ENCODE data around the gene GSG1L.
"Not testable (repeated sequence)": the region's sequence is repeated elsewhere in the genome, so short reads cannot be mapped to it uniquely, and the experiment has no call there.

GSG1L gene

DNA sequence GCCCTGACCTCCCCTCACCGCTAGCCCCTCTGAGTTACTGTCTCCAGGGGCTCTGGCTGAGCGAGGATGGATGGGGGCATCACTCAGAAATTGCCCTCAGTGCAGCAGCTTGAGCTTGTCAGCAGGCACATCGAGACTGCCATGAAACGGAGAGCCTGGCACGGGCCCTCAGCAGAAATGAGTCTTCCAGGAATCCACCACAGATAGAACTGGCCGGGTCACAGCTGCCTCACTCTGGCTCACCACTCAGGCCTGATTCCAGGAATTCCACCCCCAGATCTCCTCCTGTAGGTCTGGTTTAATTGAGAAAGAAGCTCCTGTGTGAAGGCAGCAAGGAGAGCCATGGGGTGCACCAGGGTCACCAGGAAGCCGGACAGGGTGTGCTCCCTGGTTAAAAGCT is 85.5 kb downstream of the GSG1L start:
- DNase-seq: no peak

- no peak for DNase-seq
Observed at GRCh38 chr16:27976990-27977389, 86.5 kb downstream of the GSG1L start.

GRCh38 chr16:27974896-27975540 is 88.5 kb downstream of the GSG1L start:
- no peak for DNase-seq

- DNase-seq: no peak
Observed at GRCh38 chr16:27973678-27974077, 89.8 kb downstream of the GSG1L start.

- DNase-seq: no peak
Observed at GRCh38 chr16:27972500-27972899, 91.0 kb downstream of the GSG1L start.

GRCh38 chr16:27969574-27969973 is 93.9 kb downstream of the GSG1L start:
- DNase-seq: no peak

- no peak for DNase-seq
Observed at GRCh38 chr16:27967169-27967568, 96.3 kb downstream of the GSG1L start.

GRCh38 chr16:27966756-27967155 is 96.8 kb downstream of the GSG1L start:
- DNase-seq: no peak

- no peak for DNase-seq
Observed at GRCh38 chr16:27965801-27966200, 97.7 kb downstream of the GSG1L start.

DNA sequence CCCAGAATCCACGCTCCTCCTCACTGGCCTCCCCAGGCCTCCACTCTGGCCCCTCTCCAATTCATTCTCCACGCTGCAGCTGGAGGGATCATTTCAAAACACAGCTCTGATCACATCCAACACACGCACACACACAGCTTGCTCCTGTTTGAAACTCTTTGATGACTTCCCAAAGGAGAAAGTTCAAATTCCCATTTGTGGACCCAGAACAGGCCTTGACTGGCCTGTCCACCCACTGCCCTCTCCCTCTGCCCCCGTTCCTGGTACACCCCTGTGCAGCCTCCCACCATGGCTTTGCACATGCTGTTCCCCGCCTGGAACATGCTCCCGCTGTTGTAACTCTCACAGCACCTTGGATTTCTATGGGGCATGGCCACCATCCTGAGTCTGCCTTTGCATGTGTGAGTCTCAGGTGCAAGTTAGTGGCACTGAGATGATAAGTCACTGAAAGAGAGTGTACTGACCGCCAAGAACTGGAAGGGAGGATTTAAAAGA is 100.0 kb downstream of the GSG1L start:
- no peak for DNase-seq

- DNase-seq: no peak
Observed at GRCh38 chr16:27962197-27962596, 101.3 kb downstream of the GSG1L start.

DNA sequence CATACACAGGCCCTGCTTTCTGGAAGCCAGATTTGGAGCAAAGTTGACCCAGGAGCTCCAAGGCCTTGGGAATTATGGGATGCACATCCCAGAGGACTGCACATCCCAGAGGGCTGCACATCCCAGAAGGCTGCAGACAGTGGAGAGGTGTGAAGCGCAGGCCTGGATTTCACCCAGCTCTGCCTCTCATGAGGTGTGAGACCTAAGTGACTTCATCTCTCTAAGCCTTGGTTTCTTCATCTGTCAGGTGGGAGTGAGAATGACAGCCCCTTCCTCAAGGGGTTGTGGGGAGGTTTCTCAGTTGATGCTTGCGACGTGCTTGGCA is 102.3 kb downstream of the GSG1L start:
- DNase-seq: no peak

GRCh38 chr16:27960619-27961295 is 102.8 kb downstream of the GSG1L start:
- no peak for DNase-seq

DNA sequence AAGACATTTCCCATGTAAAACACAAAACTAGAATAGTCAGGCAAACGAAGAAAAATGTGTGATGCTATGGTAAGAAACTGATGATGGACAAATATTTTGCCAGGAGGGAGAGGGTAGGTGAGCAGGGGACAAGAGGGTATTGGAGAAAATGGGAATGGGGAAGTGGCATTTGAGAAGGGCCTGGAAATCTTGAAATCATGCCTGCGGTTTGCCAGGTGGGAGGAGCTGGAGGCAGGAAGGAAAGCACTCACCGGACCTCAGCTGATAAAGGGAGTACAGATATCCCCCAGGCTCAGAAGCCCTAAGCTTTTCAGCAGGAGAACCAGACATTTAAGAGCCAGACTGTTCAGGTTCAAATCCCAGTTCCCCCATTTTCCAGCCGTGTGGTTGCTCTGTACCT is 103.6 kb downstream of the GSG1L start:
- DNase-seq: no peak

DNA sequence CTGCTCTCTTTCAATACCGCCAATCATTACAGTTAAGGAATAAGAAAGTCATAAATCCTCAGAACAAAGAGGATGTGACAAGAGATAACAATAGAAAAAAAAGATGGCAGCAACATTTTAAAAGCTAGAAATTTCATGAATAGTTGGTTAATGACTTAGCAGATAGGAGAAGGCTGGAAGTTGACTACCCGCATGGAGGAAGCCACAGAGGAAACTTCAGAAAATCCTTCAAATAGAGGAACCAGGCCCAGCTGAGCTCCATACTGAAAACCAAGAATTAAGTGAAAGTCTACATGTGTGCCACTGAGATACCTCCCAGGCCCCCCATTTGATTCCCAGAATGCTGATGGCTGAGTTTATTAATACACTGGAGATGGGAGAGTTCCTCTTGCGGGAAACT is 109.3 kb downstream of the GSG1L start:
- no peak for DNase-seq

DNA sequence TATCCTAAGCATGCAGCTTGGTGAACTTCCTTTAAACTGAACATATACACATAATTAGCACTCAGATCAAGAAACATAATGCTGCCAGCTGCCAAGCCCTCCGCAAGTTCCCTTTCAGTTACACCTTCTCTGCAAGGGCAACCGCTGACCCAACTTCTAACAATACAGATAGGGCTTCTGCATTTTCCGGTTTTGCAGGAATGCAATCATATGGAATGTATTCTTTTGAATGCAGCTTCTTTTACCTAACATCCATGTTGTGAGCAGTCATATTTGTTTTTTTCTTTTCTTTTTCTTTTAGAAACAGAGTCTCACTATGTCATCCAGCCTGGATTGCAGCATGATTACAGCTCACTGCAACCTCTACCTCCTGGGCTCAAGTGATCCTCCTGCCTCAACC is 110.7 kb downstream of the GSG1L start:
- no peak for DNase-seq

GRCh38 chr16:27951489-27952120 is 111.9 kb downstream of the GSG1L start:
- no peak for DNase-seq

- DNase-seq: no peak
Observed at GRCh38 chr16:27950206-27950887, 113.2 kb downstream of the GSG1L start.

DNA sequence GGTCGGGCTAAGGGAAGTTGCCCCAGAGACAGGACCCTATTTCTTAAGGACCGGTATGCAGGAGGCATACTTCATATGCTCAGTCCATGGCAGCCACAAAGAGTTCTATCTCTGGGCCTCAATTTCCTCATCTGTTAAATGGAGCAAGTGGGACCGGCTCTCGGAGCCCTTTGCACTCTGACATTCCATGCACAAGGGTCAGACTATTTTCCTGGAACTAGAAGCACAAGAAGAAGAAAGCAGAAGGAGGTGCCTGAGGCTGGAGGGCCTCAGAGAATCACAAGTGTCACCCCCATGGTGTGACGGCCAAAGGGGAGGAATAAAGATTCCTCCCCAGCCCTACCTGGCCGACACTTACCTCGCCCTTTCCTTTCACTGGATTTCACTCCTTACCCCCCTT is 115.8 kb downstream of the GSG1L start:
- no peak for DNase-seq

DNA sequence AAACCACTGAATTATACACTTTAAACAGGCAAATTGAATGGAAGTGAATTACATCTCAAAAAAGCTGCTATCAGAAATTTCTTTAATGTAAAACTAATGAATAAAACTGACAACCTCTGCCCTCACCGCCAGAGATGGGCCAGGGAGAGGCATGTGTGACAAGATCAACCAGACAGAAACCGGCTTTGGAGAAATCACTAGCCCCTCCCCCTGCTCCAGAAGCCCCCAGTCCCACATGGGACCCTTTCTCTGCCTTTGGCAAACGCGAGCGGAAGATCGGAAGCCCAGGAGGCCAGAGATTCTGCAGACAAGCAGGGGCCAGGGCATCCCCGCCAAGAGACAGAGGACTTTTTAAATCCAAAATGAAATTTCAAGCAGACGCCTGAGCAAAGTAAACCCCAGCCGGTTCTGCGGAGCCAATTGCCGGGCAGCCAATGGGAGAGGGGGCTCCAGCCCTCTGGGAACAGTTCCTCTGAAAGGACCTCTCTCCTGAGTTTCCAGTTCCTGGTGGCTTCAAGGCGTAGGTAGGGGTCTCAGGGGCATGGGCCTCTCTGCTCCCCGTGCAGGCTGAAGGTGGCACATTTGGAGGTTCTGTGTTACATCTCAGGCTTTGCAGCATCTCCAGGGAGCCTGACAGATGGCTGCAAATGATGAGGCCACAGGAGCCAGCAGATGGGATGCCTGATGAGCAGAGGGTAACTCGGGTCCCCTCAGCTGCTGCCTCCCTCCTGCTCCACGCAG is 118.1 kb downstream of the GSG1L start:
- DNase-seq: no peak

- DNase-seq: no peak
Observed at GRCh38 chr16:27943766-27944165, 119.7 kb downstream of the GSG1L start.

GRCh38 chr16:27942071-27942470 is 121.4 kb downstream of the GSG1L start:
- DNase-seq: not testable (repeated sequence)

DNA sequence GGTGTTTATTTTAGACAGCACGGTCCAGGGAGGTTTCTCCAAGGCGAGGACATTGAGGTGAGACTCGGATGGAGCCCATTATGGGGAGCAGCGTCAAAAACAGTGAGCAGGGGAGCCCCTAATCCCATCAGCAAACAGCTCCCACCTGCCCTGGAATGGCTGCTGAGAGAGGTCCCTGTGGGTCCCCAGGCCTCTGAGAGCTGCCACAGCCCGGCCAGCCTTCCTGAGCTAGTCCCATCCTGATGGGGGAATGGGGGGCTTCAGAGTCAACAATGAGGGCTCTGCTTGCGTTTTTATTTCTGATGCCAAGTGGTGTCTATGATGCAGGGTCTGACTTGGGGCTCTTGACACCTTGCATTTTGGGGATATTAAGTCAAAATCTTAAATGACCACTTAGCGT is 128.4 kb downstream of the GSG1L start:
- DNase-seq: no peak
